GM18499 (cell line): ENCODE measurements around the gene CEP70.
"Not testable (repeated sequence)": the region's sequence is repeated elsewhere in the genome, so short reads cannot be mapped to it uniquely, and the experiment has no call there.

Experiments
- ATAC-seq: cut with Tn5 transposase; IDR thresholded peaks from one replicate; pipeline ENCODE4 v1.9.1; 2021; ENCODE audit warnings: moderate number of reproducible peaks; ENCODE audit not compliant: insufficient read depth, unreplicated experiment

Gene CEP70

GRCh38 chr3:138539352-138539751 is 54.7 kb downstream of the CEP70 start:
- ATAC-seq = no peak

- not testable (repeated sequence) for ATAC-seq
These were observed 72.6 kb downstream of the CEP70 start for GRCh38 chr3:138521445-138521844.

GRCh38 chr3:138513090-138513843 is 80.8 kb downstream of the CEP70 start:
- ATAC-seq = peak; percentile 83

GRCh38 chr3:138511945-138512344 is 82.1 kb downstream of the CEP70 start:
- no peak for ATAC-seq

- ATAC-seq = no peak
These were observed 84.5 kb downstream of the CEP70 start for GRCh38 chr3:138509586-138509985.

- ATAC-seq = no peak
These were observed 86.5 kb downstream of the CEP70 start for GRCh38 chr3:138507524-138507923.

GRCh38 chr3:138498991-138499390 is 95.1 kb downstream of the CEP70 start:
- ATAC-seq = no peak

GRCh38 chr3:138497851-138498250 is 96.2 kb downstream of the CEP70 start:
- no peak for ATAC-seq

- ATAC-seq = no peak
These were observed 97.0 kb downstream of the CEP70 start for GRCh38 chr3:138497021-138497420.

- ATAC-seq = no peak
These were observed 97.6 kb downstream of the CEP70 start for GRCh38 chr3:138496436-138496835.

GRCh38 chr3:138495638-138496037 is 98.4 kb downstream of the CEP70 start:
- not testable (repeated sequence) for ATAC-seq

GRCh38 chr3:138494607-138494929 is 99.5 kb downstream of the CEP70 start:
- no peak for ATAC-seq

GRCh38 chr3:138493804-138494606 is 100.1 kb downstream of the CEP70 start:
- no peak for ATAC-seq

GRCh38 chr3:138492980-138493675 is 100.9 kb downstream of the CEP70 start:
- ATAC-seq = no peak

GRCh38 chr3:138491971-138492370 is 102.1 kb downstream of the CEP70 start:
- no peak for ATAC-seq

GRCh38 chr3:138486580-138486979 is 107.5 kb downstream of the CEP70 start:
- ATAC-seq = not testable (repeated sequence)

- not testable (repeated sequence) for ATAC-seq
These were observed 109.4 kb downstream of the CEP70 start for GRCh38 chr3:138484672-138485071.

GRCh38 chr3:138479438-138479863 is 114.6 kb downstream of the CEP70 start:
- ATAC-seq = no peak

GRCh38 chr3:138477801-138478200 is 116.3 kb downstream of the CEP70 start:
- ATAC-seq = no peak

GRCh38 chr3:138477120-138477519 is 116.9 kb downstream of the CEP70 start:
- ATAC-seq = no peak

GRCh38 chr3:138476526-138476925 is 117.5 kb downstream of the CEP70 start:
- ATAC-seq = no peak
